IMR-90 (cell line): Measurements from ENCODE around the gene FOXK1. TPM values are rescaled to one million over a fixed set of nuclear protein-coding genes. Genes with fewer than 3 reads are reported as not detected.

Experiments
- ATAC-seq: fragments of 200-7000 bp; cut with Tn5 transposase; 2 replicates; pipeline ENCODE4 v1.9.1; 2020; ENCODE audit warnings: low read depth, mild to moderate bottlenecking, moderate library complexity
- BruUV-seq: library from RNA; stranded (reverse); fragments of 400-500 nt; replicated peaks from 2 replicates; lab custom pipeline; 2021; lab: Mats Ljungman, UMichigan
- CTCF ChIA-PET: fragments of 300-600 bp; formaldehyde crosslinking; extraction: SDS; loops from one replicate; lab custom pipeline; 2021; ENCODE audit warnings: antibody characterized with exemption; lab: Yijun Ruan, JAX
- POLR2A ChIA-PET: fragments of 300-600 bp; sonication (Branson Sonifier 250); formaldehyde crosslinking; loops from one replicate; lab custom pipeline; 2022; ENCODE audit warnings: antibody characterized with exemption; ENCODE audit not compliant: unreplicated experiment; lab: Charles Lee
- DNase-seq: peaks from one replicate; pipeline ENCODE4 v3.0.0; 2013
- H2AFZ ChIP-seq: replicated peaks from 2 replicates; pipeline ENCODE3; 2013; ENCODE audit warnings: low read length, mild to moderate bottlenecking; ENCODE audit not compliant: poor library complexity
- H2AK5ac ChIP-seq: 2 replicates; pipeline ENCODE4 v1.6.1; 2013; ENCODE audit warnings: low read depth, low read length, inconsistent platforms
- H2AK9ac ChIP-seq: replicated peaks from 2 replicates; pipeline ENCODE3; 2013; ENCODE audit warnings: mild to moderate bottlenecking, low read depth, low read length, moderate library complexity; ENCODE audit not compliant: poor library complexity
- H2BK120ac ChIP-seq: 2 replicates; pipeline ENCODE4 v1.6.1; 2013; ENCODE audit warnings: low read depth, low read length, inconsistent platforms
- H2BK15ac ChIP-seq: 3 replicates; pipeline ENCODE4 v1.6.1; 2013; ENCODE audit warnings: low read depth, low read length, inconsistent platforms
- H2BK20ac ChIP-seq: 2 replicates; pipeline ENCODE4 v1.6.1; 2013; ENCODE audit warnings: low read depth, mild to moderate bottlenecking, inconsistent platforms, low read length, moderate library complexity
- H2BK5ac ChIP-seq: 2 replicates; pipeline ENCODE4 v1.6.1; 2013; ENCODE audit warnings: mild to moderate bottlenecking, low read depth, low read length, inconsistent platforms; ENCODE audit not compliant: poor library complexity, severe bottlenecking
- H3K14ac ChIP-seq: replicated peaks from 2 replicates; pipeline ENCODE4 v1.6.1; 2013; ENCODE audit warnings: low read depth, low read length, inconsistent platforms
- H3K18ac ChIP-seq: 2 replicates; pipeline ENCODE4 v1.6.1; 2013; ENCODE audit warnings: low read depth, low read length, control low read depth
- H3K23ac ChIP-seq: 2 replicates; pipeline ENCODE4 v1.6.1; 2013; ENCODE audit warnings: low read depth, low read length, inconsistent platforms
- H3K27ac ChIP-seq: 2 replicates; pipeline ENCODE4 v1.5.1; 2013; ENCODE audit warnings: mild to moderate bottlenecking, control low read depth, low read length; ENCODE audit not compliant: insufficient read depth
- H3K27me3 ChIP-seq: 2 replicates; pipeline ENCODE4 v1.6.1; 2013; ENCODE audit warnings: low read length; ENCODE audit not compliant: control insufficient read depth, insufficient read depth
- H3K36me3 ChIP-seq: 2 replicates; pipeline ENCODE4 v1.6.1; 2013; ENCODE audit warnings: low read length, mixed read lengths; ENCODE audit not compliant: control insufficient read depth, insufficient read depth
- H3K4ac ChIP-seq: 2 replicates; pipeline ENCODE4 v1.6.1; 2013; ENCODE audit warnings: low read depth, low read length, inconsistent platforms
- H3K4me1 ChIP-seq: 2 replicates; pipeline ENCODE4 v1.6.1; 2013; ENCODE audit warnings: low read length, mixed read lengths; ENCODE audit not compliant: control insufficient read depth, insufficient read depth
- H3K4me2 ChIP-seq: 2 replicates; pipeline ENCODE4 v1.6.1; 2013; ENCODE audit warnings: low read depth, mild to moderate bottlenecking, control low read depth, low read length, moderate library complexity
- H3K4me3 ChIP-seq: 2 replicates; pipeline ENCODE4 v1.5.1; 2013; ENCODE audit warnings: low read depth, mild to moderate bottlenecking, control low read depth, low read length, moderate library complexity; ENCODE audit not compliant: insufficient read depth
- H3K56ac ChIP-seq: 2 replicates; pipeline ENCODE4 v1.6.1; 2013; ENCODE audit warnings: low read length, inconsistent platforms; ENCODE audit not compliant: insufficient read depth; ENCODE audit errors: extremely low read depth
- H3K79me1 ChIP-seq, 2 experiments: 2 replicates each; pipeline ENCODE4 v1.6.1; 2013; ENCODE audit warnings: low read length in 2 of 2, inconsistent platforms in 1 of 2, low read depth in 1 of 2
- H3K9ac ChIP-seq: 2 replicates; pipeline ENCODE4 v1.6.1; 2013; ENCODE audit warnings: low read depth, low read length, control low read depth
- H3K9me1 ChIP-seq: 2 replicates; pipeline ENCODE4 v1.6.1; 2013; ENCODE audit warnings: low read length, inconsistent platforms; ENCODE audit not compliant: insufficient read depth
- H3K9me3 ChIP-seq: 2 replicates; pipeline ENCODE4 v1.6.1; 2013; ENCODE audit warnings: low read length; ENCODE audit not compliant: control insufficient read depth, insufficient read depth
- H4K20me1 ChIP-seq: 2 replicates; pipeline ENCODE4 v1.6.1; 2013; ENCODE audit warnings: low read length, inconsistent platforms; ENCODE audit not compliant: insufficient read depth
- H4K5ac ChIP-seq: 2 replicates; pipeline ENCODE4 v1.6.1; 2013; ENCODE audit warnings: mild to moderate bottlenecking, low read depth, low read length, control low read depth
- H4K8ac ChIP-seq, 2 experiments: 2 replicates each; pipeline ENCODE4 v1.6.1; 2013; ENCODE audit warnings: low read depth in 2 of 2, low read length in 2 of 2, control low read depth in 1 of 2, inconsistent platforms in 1 of 2
- H4K91ac ChIP-seq: 2 replicates; pipeline ENCODE4 v1.6.1; 2013; ENCODE audit warnings: low read depth, low read length, inconsistent platforms; ENCODE audit not compliant: insufficient read depth
- CEBPB ChIP-seq: IDR thresholded peaks from 2 replicates; pipeline ENCODE4 v1.6.1; 2012; ENCODE audit warnings: low read depth, low read length, improper control_type of control experiment
- CHD1 ChIP-seq: IDR thresholded peaks from 2 replicates; pipeline ENCODE4 v1.6.1; 2012; ENCODE audit warnings: low read depth, low read length, improper control_type of control experiment
- ELK1 ChIP-seq: fragments of 150-350 bp; IDR thresholded peaks from 2 replicates; pipeline ENCODE4 v1.6.1; 2016; ENCODE audit warnings: low read depth, mild to moderate bottlenecking, low read length, moderate library complexity, borderline replicate concordance
- FOS ChIP-seq: fragments of 150-350 bp; IDR thresholded peaks from 2 replicates; pipeline ENCODE4 v1.6.1; 2016; ENCODE audit warnings: low read depth, low read length
- MAFK ChIP-seq: IDR thresholded peaks from 2 replicates; pipeline ENCODE4 v1.6.1; 2012; ENCODE audit warnings: low read depth, low read length, improper control_type of control experiment
- MAZ ChIP-seq: IDR thresholded peaks from 2 replicates; pipeline ENCODE4 v1.6.1; 2012; ENCODE audit warnings: low read depth, mild to moderate bottlenecking, low read length, improper control_type of control experiment, moderate library complexity, borderline replicate concordance
- MXI1 ChIP-seq: IDR thresholded peaks from 2 replicates; pipeline ENCODE4 v1.6.1; 2012; ENCODE audit warnings: low read depth, mild to moderate bottlenecking, low read length, moderate library complexity, borderline replicate concordance
- POLR2A ChIP-seq: IDR thresholded peaks from 2 replicates; pipeline ENCODE4 v1.6.1; 2012; ENCODE audit warnings: mild to moderate bottlenecking, low read depth, low read length
- RAD21 ChIP-seq: IDR thresholded peaks from 2 replicates; pipeline ENCODE4 v1.6.1; 2012; ENCODE audit warnings: low read length, improper control_type of control experiment
- SMC3 ChIP-seq: fragments of 150-350 bp; IDR thresholded peaks from 2 replicates; pipeline ENCODE4 v1.6.1; 2016; ENCODE audit warnings: low read depth, mild to moderate bottlenecking, antibody characterized with exemption, low read length, moderate library complexity
- USF2 ChIP-seq: fragments of 150-350 bp; IDR thresholded peaks from 2 replicates; pipeline ENCODE4 v1.6.1; 2017; ENCODE audit warnings: mild to moderate bottlenecking, antibody characterized with exemption, low read length, low read depth
- whole genome bisulfite sequencing, 2 experiments: methylation state at CpG; one replicate each; pipeline versions ENCODE4 v1.1.5 to v1.1.7; 2013; ENCODE audit warnings: missing lambda C conversion rate in 2 of 2; ENCODE audit not compliant: insufficient read length in 1 of 2; ENCODE audit errors: extremely low coverage in 2 of 2; 5-methylcytosine and 5-hydroxymethylcytosine counted together
- dilution Hi-C: fragments of 300-500 bp; cut with HindIII; formaldehyde crosslinking; loops from one replicate; pipeline ENCODE4 v1.14.3; 2018; ENCODE audit warnings: low sequenced_read_pairs; ENCODE audit not compliant: unreplicated experiment
- in situ Hi-C: fragments of 300-500 bp; cut with MboI; formaldehyde crosslinking; loops from 3 replicates; pipeline ENCODE4 v1.14.3; 2019; ENCODE audit warnings: low sequenced_read_pairs, inconsistent platforms, mixed read lengths
- intact Hi-C: fragments of 100-400 bp; cut with micrococcal nuclease; formaldehyde crosslinking; loops from 2 replicates; pipeline ENCODE4 v1.10.0; 2022
- polyA plus RNA-seq, 3 experiments: library from polyadenylated mRNA; depleted of rRNA; stranded (reverse); fragments of >200 nt; gene quantifications; 2 replicates each; pipeline ENCODE4 v1.2.3, GENCODE V29; 2012; ENCODE audit warnings: low replicate concordance in 1 of 3
- total RNA-seq: library from RNA; depleted of rRNA; stranded (reverse); fragments of >200 nt; gene quantifications from 2 replicates; pipeline ENCODE4 v1.2.3, GENCODE V29; 2012

Gene FOXK1
- total and polyA plus RNA-seq, 2 of the 4 experiments (the other 2 are of a cell fraction): 4.3 to 8.8 TPM

- Histone ChIP-seq H3K36me3 (peaks cover 31% of the 10 kb centered on the region), H2BK5ac (peak overlapping the region; percentile 74), H3K14ac (peak overlapping the region; percentile 83), H3K18ac (peak overlapping the region; percentile 57), H3K56ac (peak overlapping the region; percentile 85), H4K20me1 (peaks cover 54% of the 10 kb centered on the region), H3K4ac (peak overlapping the region; percentile 92), H2BK20ac (no peak overlapping the region; the same call in 1 of the 2 replicates), H3K27ac (peak overlapping the region; percentile 87), H4K8ac (peak overlapping the region; percentile 46 to 93), H3K9me1 (peaks cover 11% of the 10 kb centered on the region; the same call in 1 of the 2 replicates), H3K9ac (peak overlapping the region; percentile 67), H3K23ac (peak overlapping the region; percentile 92), H2AK9ac (peak overlapping the region; percentile 99), H2BK120ac (peak overlapping the region; percentile 81), H4K5ac (peak overlapping the region; percentile 81), H2BK15ac (no peak overlapping the region; the same call in 2 of the 3 replicates), H3K4me1 (peaks cover 12% of the 10 kb centered on the region), H4K91ac (peak overlapping the region; percentile 94), H3K9me3 (no peaks in the 10 kb centered on the region), H3K4me3 (peak overlapping the region; percentile 53), H2AFZ (peak overlapping the region; percentile 91), H2AK5ac (peak overlapping the region; percentile 92), H3K79me1 (peaks cover 11 to 91% of the 10 kb centered on the region in 2 experiments; a peak in 3 of 4 replicates), H3K27me3 (no peaks in the 10 kb centered on the region), H3K4me2 (peak overlapping the region; percentile 88)
- intact Hi-C loops: loop anchor here (1.0 kb wide), 1 partner anchor 10 kb away; no protein-coding TSS in a partner anchor
- BruUV-seq: no TSS peak
- ATAC-seq (peak; percentile 83), DNase-seq (peak; percentile 95)
- dilution Hi-C loops: no loop called here
- POLR2A ChIA-PET: interaction anchor here (0.6 kb wide), 1 partner anchor 20 kb away, joined by 9 read pairs; no protein-coding TSS in a partner anchor
- CTCF ChIA-PET: interaction anchor here (0.6 to 1.0 kb wide), 5 partner anchors 8 to 32 kb away, joined by 3 to 4 read pairs (median 4); no protein-coding TSS in a partner anchor
- in situ Hi-C loops: no loop called here
- TF ChIP-seq MAFK (no peak), CEBPB (peak; percentile 55), RAD21 (peak; percentile 7; the same call in 1 of the 2 replicates), CHD1 (peak; percentile 93), POLR2A (peak; percentile 77; the same call in 1 of the 2 replicates), MAZ (peak; percentile 32; the same call in 1 of the 2 replicates), MXI1 (peak; percentile 13; the same call in 1 of the 2 replicates), USF2 (no peak), ELK1 (no peak), SMC3 (peak; percentile 3), FOS (0 out of 2 replicates have a peak, but pooled peaks have one; percentile 12)
- WGBS, 2 experiments: 33% methylated on average over 12 of the region's 48 CpGs; no CpG with 5 or more reads in 1 of the 2 experiments
These were observed 43.1 kb downstream of the FOXK1 start for GRCh38 chr7:4725014-4725849.
